ENCODE results near the gene CALN1.

- no peak for TF ChIP-seq POLR2AphosphoS5 (IDR thresholded peaks at IDR 0.05; ENCODE audit: low read depth, low read length)
- TF ChIP-seq, protein P1, sequence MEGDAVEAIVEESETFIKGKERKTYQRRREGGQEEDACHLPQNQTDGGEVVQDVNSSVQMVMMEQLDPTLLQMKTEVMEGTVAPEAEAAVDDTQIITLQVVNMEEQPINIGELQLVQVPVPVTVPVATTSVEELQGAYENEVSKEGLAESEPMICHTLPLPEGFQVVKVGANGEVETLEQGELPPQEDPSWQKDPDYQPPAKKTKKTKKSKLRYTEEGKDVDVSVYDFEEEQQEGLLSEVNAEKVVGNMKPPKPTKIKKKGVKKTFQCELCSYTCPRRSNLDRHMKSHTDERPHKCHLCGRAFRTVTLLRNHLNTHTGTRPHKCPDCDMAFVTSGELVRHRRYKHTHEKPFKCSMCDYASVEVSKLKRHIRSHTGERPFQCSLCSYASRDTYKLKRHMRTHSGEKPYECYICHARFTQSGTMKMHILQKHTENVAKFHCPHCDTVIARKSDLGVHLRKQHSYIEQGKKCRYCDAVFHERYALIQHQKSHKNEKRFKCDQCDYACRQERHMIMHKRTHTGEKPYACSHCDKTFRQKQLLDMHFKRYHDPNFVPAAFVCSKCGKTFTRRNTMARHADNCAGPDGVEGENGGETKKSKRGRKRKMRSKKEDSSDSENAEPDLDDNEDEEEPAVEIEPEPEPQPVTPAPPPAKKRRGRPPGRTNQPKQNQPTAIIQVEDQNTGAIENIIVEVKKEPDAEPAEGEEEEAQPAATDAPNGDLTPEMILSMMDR (IDR thresholded peaks at IDR 0.05): no peak
- TF ChIP-seq REST (IDR thresholded peaks at IDR 0.05; ENCODE audit: insufficient read depth in 1 of 2, low read depth in 2 of 2, low read length in 1 of 2): no peak
These were observed 544.5 kb downstream of the CALN1 start for GRCh38 chr7:71867626-71868025.

All from Panc1 (cell line).